Choroid plexus epithelial cell (primary cell): Measurements from ENCODE around the gene CD164L2.
"Not testable (repeated sequence)": the region's sequence is repeated elsewhere in the genome, so short reads cannot be mapped to it uniquely, and the experiment has no call there.

Experiments used
- DNase-seq: peaks from one replicate; pipeline ENCODE4 v3.0.0-alpha.2; 2010; ENCODE audit warnings: low read depth
- H3K4me3 ChIP-seq: 2 replicates; pipeline ENCODE4 v1.5.1; 2011; ENCODE audit warnings: low read depth, mild to moderate bottlenecking, control low read depth, low read length, moderate library complexity
- TF ChIP-seq, protein P1 (sequence below): conservative IDR thresholded peaks from 2 replicates; pipeline ENCODE4 v1.5.1; 2011; ENCODE audit warnings: low read depth, mild to moderate bottlenecking, control low read depth, inconsistent platforms, low read length, moderate library complexity

CD164L2 gene

DNA sequence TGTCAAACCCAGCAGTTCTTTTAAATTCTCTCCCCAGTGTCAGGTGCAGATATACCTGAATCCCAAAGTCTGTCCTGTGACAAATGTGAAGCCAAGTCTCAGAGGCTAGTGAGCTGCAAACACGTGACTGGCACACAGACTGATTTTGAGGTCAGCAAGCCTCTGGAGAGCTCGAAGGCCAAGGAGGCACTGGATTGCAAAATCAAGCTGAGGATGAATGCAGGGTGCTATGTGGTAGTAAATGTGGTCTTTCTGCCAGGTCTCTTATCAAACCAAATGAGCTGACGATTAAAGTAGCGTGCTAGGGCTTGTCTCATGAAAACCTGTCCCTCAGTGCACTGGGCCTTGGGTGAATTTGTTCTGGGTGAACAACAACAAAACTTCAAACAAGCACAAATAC lies 29.9 kb upstream of the CD164L2 start:
- H3K4me3 ChIP-seq: no peak overlapping the region
- DNase-seq: no peak
- TF ChIP-seq, protein P1, sequence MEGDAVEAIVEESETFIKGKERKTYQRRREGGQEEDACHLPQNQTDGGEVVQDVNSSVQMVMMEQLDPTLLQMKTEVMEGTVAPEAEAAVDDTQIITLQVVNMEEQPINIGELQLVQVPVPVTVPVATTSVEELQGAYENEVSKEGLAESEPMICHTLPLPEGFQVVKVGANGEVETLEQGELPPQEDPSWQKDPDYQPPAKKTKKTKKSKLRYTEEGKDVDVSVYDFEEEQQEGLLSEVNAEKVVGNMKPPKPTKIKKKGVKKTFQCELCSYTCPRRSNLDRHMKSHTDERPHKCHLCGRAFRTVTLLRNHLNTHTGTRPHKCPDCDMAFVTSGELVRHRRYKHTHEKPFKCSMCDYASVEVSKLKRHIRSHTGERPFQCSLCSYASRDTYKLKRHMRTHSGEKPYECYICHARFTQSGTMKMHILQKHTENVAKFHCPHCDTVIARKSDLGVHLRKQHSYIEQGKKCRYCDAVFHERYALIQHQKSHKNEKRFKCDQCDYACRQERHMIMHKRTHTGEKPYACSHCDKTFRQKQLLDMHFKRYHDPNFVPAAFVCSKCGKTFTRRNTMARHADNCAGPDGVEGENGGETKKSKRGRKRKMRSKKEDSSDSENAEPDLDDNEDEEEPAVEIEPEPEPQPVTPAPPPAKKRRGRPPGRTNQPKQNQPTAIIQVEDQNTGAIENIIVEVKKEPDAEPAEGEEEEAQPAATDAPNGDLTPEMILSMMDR: no peak

DNA sequence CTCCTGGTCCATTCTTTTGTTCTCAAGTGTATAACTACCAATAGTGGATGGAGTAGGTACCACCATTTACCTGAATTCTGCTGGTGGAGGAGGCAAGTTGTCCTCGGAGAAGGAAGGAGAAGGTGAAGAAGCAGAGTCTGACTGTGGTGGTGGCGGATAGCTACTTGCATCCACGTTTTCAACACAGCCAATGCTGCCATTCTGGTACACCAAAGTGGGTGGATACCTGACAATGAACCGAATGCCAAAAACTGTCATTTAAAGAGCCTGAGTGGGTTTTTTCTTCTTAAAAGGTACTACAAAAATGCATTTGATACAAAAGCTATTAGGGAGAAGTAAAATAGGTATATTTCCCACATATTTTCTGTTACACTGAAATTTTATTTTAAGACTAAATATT lies 29.4 kb upstream of the CD164L2 start:
- TF ChIP-seq, protein P1: no peak
- no peak for DNase-seq
- no peak overlapping the region for H3K4me3 ChIP-seq

DNA sequence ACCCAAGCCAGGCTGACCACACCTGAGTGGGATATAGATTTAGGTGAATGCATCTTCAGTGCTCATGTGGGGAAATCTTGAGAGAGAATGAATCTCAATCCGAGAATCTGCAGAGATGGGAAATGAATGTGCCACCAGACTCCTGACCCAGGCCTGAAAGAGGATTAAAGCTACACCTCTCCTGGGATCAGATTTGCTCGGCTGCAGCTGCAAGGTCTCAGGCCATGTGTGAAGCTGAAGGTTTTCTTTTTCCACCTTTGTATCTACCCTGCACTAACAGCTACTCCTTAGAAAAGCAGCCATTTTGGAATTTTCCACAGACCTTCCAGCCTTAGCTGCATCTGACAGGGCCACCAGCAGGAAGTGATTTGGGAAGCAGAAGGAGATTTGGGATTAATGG lies 27.6 kb upstream of the CD164L2 start:
- TF ChIP-seq, protein P1: no peak
- no peak for DNase-seq
- H3K4me3 ChIP-seq: no peak overlapping the region

DNA sequence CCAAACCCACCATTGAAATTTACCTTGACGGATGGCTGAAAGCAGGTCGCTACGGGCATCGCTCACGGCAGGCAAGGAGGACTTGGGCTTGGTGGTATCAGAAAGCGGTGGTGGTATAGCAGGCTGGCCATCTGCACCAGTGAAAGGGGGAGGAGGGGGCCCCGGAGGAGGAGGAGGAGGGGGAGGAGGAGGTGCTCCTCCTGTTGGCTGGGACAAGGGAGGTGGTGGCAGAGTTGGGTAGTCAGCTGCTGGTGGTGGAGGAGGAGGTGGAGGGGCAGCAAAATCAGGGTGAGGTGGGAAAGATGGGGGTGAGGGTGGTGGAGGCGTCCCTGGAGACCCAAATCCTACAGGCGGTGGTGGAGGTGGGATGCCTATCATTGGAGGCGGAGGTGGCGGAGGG lies 26.5 kb upstream of the CD164L2 start:
- TF ChIP-seq, protein P1: no peak
- H3K4me3 ChIP-seq: no peak overlapping the region
- DNase-seq: no peak

GRCh38 chr1:27408151-27408550 lies 25.0 kb upstream of the CD164L2 start:
- H3K4me3 ChIP-seq: no peak overlapping the region
- no peak for DNase-seq
- TF ChIP-seq, protein P1: no peak

DNA sequence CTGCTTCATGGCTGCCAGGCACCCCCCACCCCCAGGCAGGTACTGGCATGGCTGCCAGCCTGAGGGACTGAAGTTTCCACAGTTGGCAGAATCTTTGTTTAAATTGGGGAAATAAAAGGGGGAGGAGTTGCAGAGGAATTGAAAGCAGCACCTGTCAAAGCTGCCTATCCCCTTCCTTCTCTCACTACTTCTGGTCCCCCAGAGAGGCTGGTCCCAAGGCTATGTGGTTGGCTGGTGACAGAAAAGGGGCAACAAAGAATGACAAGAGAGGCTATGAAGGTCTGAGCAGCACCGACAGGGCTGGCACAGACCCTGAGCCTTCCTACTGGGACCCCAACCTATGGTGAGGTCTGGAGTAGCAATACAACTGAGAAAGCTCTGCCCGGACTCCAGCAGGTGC lies 23.7 kb upstream of the CD164L2 start:
- H3K4me3 ChIP-seq, DNase-seq: not testable (repeated sequence)

DNA sequence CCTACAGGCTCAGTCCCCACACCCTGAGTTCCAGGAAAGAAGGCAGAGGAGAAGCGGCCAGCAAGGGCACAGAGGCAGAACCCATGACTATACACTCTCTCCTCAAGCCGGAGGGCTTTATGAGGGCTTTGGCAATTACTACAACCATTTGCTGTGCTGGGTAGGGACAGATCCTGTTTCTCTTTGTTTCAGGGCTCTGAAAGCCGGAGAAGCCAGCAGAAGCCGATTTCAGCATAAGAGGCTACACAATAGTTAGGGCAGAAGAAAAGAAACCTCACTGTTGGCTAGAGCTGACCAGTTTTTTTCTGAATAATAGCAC lies 23.2 kb upstream of the CD164L2 start:
- TF ChIP-seq, protein P1: no peak
- no peak for DNase-seq
- H3K4me3 ChIP-seq: no peak overlapping the region

- DNase-seq, H3K4me3 ChIP-seq: not testable (repeated sequence)
Observed at GRCh38 chr1:27405598-27406361, 22.6 kb upstream of the CD164L2 start.
